HG02610 (cell line): Measurements from ENCODE around the gene DUSP3.

Source experiments
- ATAC-seq: cut with Tn5 transposase; IDR thresholded peaks from one replicate; pipeline ENCODE4 v1.9.1; 2021; ENCODE audit warnings: mild to moderate bottlenecking, moderate library complexity; ENCODE audit not compliant: unreplicated experiment

Gene DUSP3

GRCh38 chr17:43736389-43736788 lies 42.4 kb downstream of the DUSP3 start:
- ATAC-seq: no peak

GRCh38 chr17:43734376-43734775 lies 44.4 kb downstream of the DUSP3 start:
- no peak for ATAC-seq

GRCh38 chr17:43733956-43734355 lies 44.8 kb downstream of the DUSP3 start:
- no peak for ATAC-seq

GRCh38 chr17:43732958-43733357 lies 45.8 kb downstream of the DUSP3 start:
- ATAC-seq: no peak

GRCh38 chr17:43728081-43728480 lies 50.7 kb downstream of the DUSP3 start:
- no peak for ATAC-seq

- ATAC-seq: no peak
Measured at GRCh38 chr17:43723697-43724359, 54.9 kb downstream of the DUSP3 start.

- no peak for ATAC-seq
Measured at GRCh38 chr17:43722870-43723665, 55.7 kb downstream of the DUSP3 start.

GRCh38 chr17:43722269-43722619 lies 56.5 kb downstream of the DUSP3 start:
- no peak for ATAC-seq

- ATAC-seq: no peak
Measured at GRCh38 chr17:43721537-43722268, 57.1 kb downstream of the DUSP3 start.

GRCh38 chr17:43720311-43721060 lies 58.3 kb downstream of the DUSP3 start:
- peak; percentile 62 for ATAC-seq

- ATAC-seq: no peak
Measured at GRCh38 chr17:43719578-43719977, 59.2 kb downstream of the DUSP3 start.

GRCh38 chr17:43718544-43718943 lies 60.2 kb downstream of the DUSP3 start:
- ATAC-seq: no peak

GRCh38 chr17:43717913-43718312 lies 60.9 kb downstream of the DUSP3 start:
- ATAC-seq: no peak
